HCT116 (cell line): Measurements from ENCODE around the gene NOTUM. TPM values are rescaled to one million over a fixed set of nuclear protein-coding genes. Genes with fewer than 3 reads are reported as not detected.

Experiments used
- ATAC-seq: fragments of 200-7000 bp; cut with Tn5 transposase; 2 replicates; pipeline ENCODE4 v1.9.1; 2020; ENCODE audit warnings: mild to moderate bottlenecking, moderate library complexity
- BruUV-seq: library from RNA; stranded (reverse); fragments of 400-500 nt; replicated peaks from 2 replicates; lab custom pipeline; 2021; lab: Mats Ljungman, UMichigan
- CTCF ChIA-PET: fragments of 300-600 bp; sonication (Branson Sonifier 250); formaldehyde crosslinking; loops from one replicate; lab custom pipeline; 2021; ENCODE audit warnings: antibody characterized with exemption; lab: Charles Lee
- POLR2A ChIA-PET: fragments of 300-600, 350-600 bp; sonication (Branson Sonifier 250); formaldehyde crosslinking; loops from one replicate; lab custom pipeline; 2021; ENCODE audit warnings: antibody characterized with exemption; lab: Charles Lee
- RAD21 ChIA-PET, 2 experiments: fragments of 300-600 bp; sonication (Branson Sonifier 250); formaldehyde crosslinking; loops; one replicate each; lab custom pipeline; 2023; ENCODE audit warnings: low total read pairs in 2 of 2; ENCODE audit not compliant: uncharacterized antibody in 2 of 2, unreplicated experiment in 2 of 2, low non-redundant PET in 1 of 2; lab: Charles Lee
- DNase-seq: peaks from one replicate; pipeline ENCODE4 v3.0.0-alpha.2; 2010; ENCODE audit warnings: low read depth, low spot score
- H2AFZ ChIP-seq: fragments of 200-600 bp; shearing (Covaris generic), sonication (generic); 2 replicates; pipeline ENCODE4 v1.6.1; 2017; ENCODE audit warnings: low read depth, mixed run types, mixed read lengths, antibody characterized with exemption, low read length; ENCODE audit not compliant: poor library complexity, severe bottlenecking
- H3K27ac ChIP-seq: 2 replicates; pipeline ENCODE4 v1.5.1; 2012; ENCODE audit warnings: low read depth, low read length
- H3K27me3 ChIP-seq: fragments of 200-600 bp; sonication (generic); 2 replicates; pipeline ENCODE4 v1.6.1; 2016; ENCODE audit warnings: mixed run types, low read length, mixed read lengths; ENCODE audit not compliant: insufficient read depth
- H3K36me3 ChIP-seq, 2 experiments: fragments of 200-500 bp in 1 of 2; fragments of 200-600 bp in 1 of 2; sonication (Bioruptor generic) in 1 of 2; sonication (generic) in 1 of 2; 2 replicates each; pipeline versions ENCODE4 v1.5.1 to v1.6.1; 2014 to 2016; ENCODE audit warnings: low read length in 2 of 2, inconsistent platforms in 1 of 2, mixed read lengths in 1 of 2, mixed run types in 1 of 2; ENCODE audit not compliant: insufficient read depth in 2 of 2, control insufficient read depth in 1 of 2
- H3K4me1 ChIP-seq, 2 experiments: fragments of 200-600 bp in 1 of 2; sonication (generic) in 1 of 2; 2 replicates each; pipeline versions ENCODE4 v1.5.1 to v1.6.1; 2012 to 2017; ENCODE audit warnings: low read length in 2 of 2, inconsistent platforms in 1 of 2, mild to moderate bottlenecking in 1 of 2, mixed read lengths in 1 of 2, mixed run types in 1 of 2, moderate library complexity in 1 of 2; ENCODE audit not compliant: insufficient read depth in 2 of 2, control insufficient read depth in 1 of 2
- H3K4me2 ChIP-seq: fragments of 200-600 bp; sonication (generic); 2 replicates; pipeline ENCODE4 v1.6.1; 2017; ENCODE audit warnings: mixed run types, low read length, mixed read lengths
- H3K4me3 ChIP-seq, 2 experiments: fragments of 200-600 bp in 1 of 2; sonication (generic) in 1 of 2; replicated peaks in 1 of 2; 2 replicates each; pipeline ENCODE4 v1.5.1; 2011 to 2016; ENCODE audit warnings: low read length in 2 of 2, control low read depth in 1 of 2, low read depth in 1 of 2, mild to moderate bottlenecking in 1 of 2, mixed read lengths in 1 of 2, mixed run types in 1 of 2
- H3K79me2 ChIP-seq: fragments of 200-600 bp; sonication (generic); 2 replicates; pipeline ENCODE4 v1.6.1; 2017; ENCODE audit warnings: mild to moderate bottlenecking, mixed run types, low read length, moderate library complexity, mixed read lengths; ENCODE audit not compliant: insufficient read depth
- H3K9ac ChIP-seq: fragments of 200-600 bp; sonication (generic); 2 replicates; pipeline ENCODE4 v1.6.1; 2016; ENCODE audit warnings: low read length, mixed read lengths
- H3K9me2 ChIP-seq: fragments of 200-600 bp; sonication (generic), shearing (Covaris generic); 2 replicates; pipeline ENCODE4 v1.6.1; 2017; ENCODE audit warnings: mixed run types, mild to moderate bottlenecking, moderate library complexity; ENCODE audit not compliant: insufficient read depth
- H3K9me3 ChIP-seq, 2 experiments: fragments of 200-500 bp in 1 of 2; fragments of 200-600 bp in 1 of 2; sonication (Bioruptor generic) in 1 of 2; sonication (generic) in 1 of 2; 2 replicates each; pipeline ENCODE4 v1.6.1; 2014 to 2017; ENCODE audit warnings: low read length in 2 of 2, mixed read lengths in 2 of 2, inconsistent platforms in 1 of 2, low read depth in 1 of 2, mild to moderate bottlenecking in 1 of 2, mixed run types in 1 of 2, moderate library complexity in 1 of 2; ENCODE audit not compliant: control insufficient read depth in 1 of 2, insufficient read depth in 1 of 2
- H4K20me1 ChIP-seq: fragments of 200-600 bp; sonication (generic), shearing (Covaris generic); 2 replicates; pipeline ENCODE4 v1.6.1; 2017; ENCODE audit warnings: mixed run types, mild to moderate bottlenecking, moderate library complexity; ENCODE audit not compliant: insufficient read depth
- CBX3 ChIP-seq: IDR thresholded peaks from 2 replicates; pipeline ENCODE4 v1.6.1; 2012; ENCODE audit warnings: low read depth
- EGR1 ChIP-seq: IDR thresholded peaks from 2 replicates; pipeline ENCODE4 v1.6.1; 2012; ENCODE audit warnings: low read depth
- ELF1 ChIP-seq: IDR thresholded peaks from 2 replicates; pipeline ENCODE4 v1.6.1; 2012; ENCODE audit warnings: low read depth, borderline replicate concordance
- EZH2phosphoT487 ChIP-seq: fragments of 200-600 bp; IDR thresholded peaks from 2 replicates; pipeline ENCODE4 v1.6.1; 2018; ENCODE audit warnings: antibody characterized with exemption, borderline replicate concordance
- POLR2A ChIP-seq: IDR thresholded peaks from 2 replicates; pipeline ENCODE4 v1.7.0; 2011; ENCODE audit warnings: borderline replicate concordance; ENCODE audit not compliant: insufficient read depth, insufficient read length; ENCODE audit errors: extremely low read depth
- RAD21 ChIP-seq: IDR thresholded peaks from 2 replicates; pipeline ENCODE4 v1.6.1; 2012; ENCODE audit warnings: low read depth, mild to moderate bottlenecking
- SP1 ChIP-seq: IDR thresholded peaks from 2 replicates; pipeline ENCODE4 v1.6.1; 2012; ENCODE audit warnings: low read depth
- TCF7L2 ChIP-seq: IDR thresholded peaks from 2 replicates; pipeline ENCODE4 v1.7.0; 2011; ENCODE audit warnings: borderline replicate concordance, inconsistent platforms; ENCODE audit not compliant: insufficient read depth, insufficient read length; ENCODE audit errors: extremely low read depth
- YY1 ChIP-seq: IDR thresholded peaks from 2 replicates; pipeline ENCODE4 v1.6.1; 2011; ENCODE audit warnings: low read length, low read depth, moderate library complexity, mild to moderate bottlenecking; ENCODE audit not compliant: insufficient replicate concordance; ENCODE audit errors: extremely low read depth
- ZNF274 ChIP-seq: fragments of 200-500 bp; sonication (Bioruptor generic); IDR thresholded peaks from 2 replicates; pipeline ENCODE4 v1.6.1; 2014; ENCODE audit warnings: mild to moderate bottlenecking, low read depth, low read length, inconsistent platforms
- intact Hi-C: fragments of 100-400 bp; cut with micrococcal nuclease; formaldehyde crosslinking; loops from 2 replicates; pipeline ENCODE4 v1.10.0; 2022
- total RNA-seq: library from RNA; stranded (reverse); gene quantifications from one replicate; pipeline ENCODE4 v1.2.1, GENCODE V29; 2021; ENCODE audit not compliant: unreplicated experiment
- TF ChIP-seq, protein P1 (sequence below), 3 experiments: fragments of 200-600 bp in 1 of 3; sonication (generic) in 1 of 3; IDR thresholded peaks in 2 of 3; conservative IDR thresholded peaks in 1 of 3; 2 replicates each; pipeline ENCODE4 v1.5.1; 2012 to 2017; ENCODE audit warnings: low read depth in 2 of 3, low read length in 2 of 3, antibody characterized with exemption in 1 of 3, borderline replicate concordance in 1 of 3, control low read depth in 1 of 3, mild to moderate bottlenecking in 1 of 3, mixed read lengths in 1 of 3, mixed run types in 1 of 3, moderate library complexity in 1 of 3; ENCODE audit not compliant: insufficient read depth in 1 of 3
- TF ChIP-seq, protein P2 (sequence below): IDR thresholded peaks from 2 replicates; pipeline ENCODE4 v1.6.1; 2012

Gene NOTUM
- total RNA-seq, 1 experiment from 2014 or later = 12.5 TPM

DNA sequence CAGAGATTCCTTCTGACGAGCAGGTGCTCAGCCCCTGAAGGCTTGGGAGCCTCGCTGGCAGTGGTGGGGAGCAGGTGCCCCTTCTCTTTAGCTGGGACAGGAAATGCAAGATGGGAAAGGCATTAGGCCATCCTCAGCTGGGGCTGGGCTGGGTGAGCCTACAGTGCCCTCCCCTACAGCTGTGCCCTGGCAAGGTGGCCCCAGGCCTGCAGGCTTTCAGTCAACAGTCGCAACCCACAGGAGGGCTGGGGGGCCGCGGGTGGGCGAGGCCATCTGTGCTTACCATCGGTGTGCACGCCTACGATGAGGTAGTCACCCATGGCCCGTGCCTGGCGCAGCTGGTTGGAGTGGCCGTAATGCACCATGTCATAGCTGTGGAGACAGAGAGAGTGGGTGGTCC, 51.8 kb downstream of the NOTUM start:
- CTCF ChIA-PET = no interaction called here
- no TSS peak for BruUV-seq
- H3K4me2 ChIP-seq = no peak overlapping the region
- no peak overlapping the region for H3K9ac ChIP-seq
- no peak overlapping the region for H2AFZ ChIP-seq
- peaks cover 8% of the 10 kb centered on the region; the same call in 1 of the 2 replicates for H3K79me2 ChIP-seq
- ATAC-seq = no peak
- intact Hi-C loops = no loop called here
- peaks cover 10 to 24% of the 10 kb centered on the region in 2 experiments for H3K36me3 ChIP-seq
- POLR2A ChIA-PET = no interaction called here
- no peak overlapping the region for H3K4me3 ChIP-seq
- DNase-seq = no peak
- no peaks in the 10 kb centered on the region for H3K27me3 ChIP-seq
- peaks cover 28 to 39% of the 10 kb centered on the region in 2 experiments for H3K4me1 ChIP-seq
- RAD21 ChIA-PET = no interaction called here
- H4K20me1 ChIP-seq = no peaks in the 10 kb centered on the region
- no peak overlapping the region; the same call in 1 of the 2 replicates for H3K27ac ChIP-seq
- no peak for TF ChIP-seq SP1
- no peak for TF ChIP-seq CBX3
- TF ChIP-seq, protein P1, sequence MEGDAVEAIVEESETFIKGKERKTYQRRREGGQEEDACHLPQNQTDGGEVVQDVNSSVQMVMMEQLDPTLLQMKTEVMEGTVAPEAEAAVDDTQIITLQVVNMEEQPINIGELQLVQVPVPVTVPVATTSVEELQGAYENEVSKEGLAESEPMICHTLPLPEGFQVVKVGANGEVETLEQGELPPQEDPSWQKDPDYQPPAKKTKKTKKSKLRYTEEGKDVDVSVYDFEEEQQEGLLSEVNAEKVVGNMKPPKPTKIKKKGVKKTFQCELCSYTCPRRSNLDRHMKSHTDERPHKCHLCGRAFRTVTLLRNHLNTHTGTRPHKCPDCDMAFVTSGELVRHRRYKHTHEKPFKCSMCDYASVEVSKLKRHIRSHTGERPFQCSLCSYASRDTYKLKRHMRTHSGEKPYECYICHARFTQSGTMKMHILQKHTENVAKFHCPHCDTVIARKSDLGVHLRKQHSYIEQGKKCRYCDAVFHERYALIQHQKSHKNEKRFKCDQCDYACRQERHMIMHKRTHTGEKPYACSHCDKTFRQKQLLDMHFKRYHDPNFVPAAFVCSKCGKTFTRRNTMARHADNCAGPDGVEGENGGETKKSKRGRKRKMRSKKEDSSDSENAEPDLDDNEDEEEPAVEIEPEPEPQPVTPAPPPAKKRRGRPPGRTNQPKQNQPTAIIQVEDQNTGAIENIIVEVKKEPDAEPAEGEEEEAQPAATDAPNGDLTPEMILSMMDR (IDR thresholded peaks at IDR 0.05 in 2 of 3, conservative IDR thresholded peaks at IDR 0.05 in 1 of 3; ENCODE audit: borderline replicate concordance in 1 of 3, insufficient read depth in 1 of 3, low read depth in 2 of 3, low read length in 2 of 3) = no peak
- no peak for TF ChIP-seq TCF7L2
- TF ChIP-seq EZH2phosphoT487 = no peak
- H3K9me3 ChIP-seq = no peaks in the 10 kb centered on the region
- H3K9me2 ChIP-seq = no peaks in the 10 kb centered on the region

DNA sequence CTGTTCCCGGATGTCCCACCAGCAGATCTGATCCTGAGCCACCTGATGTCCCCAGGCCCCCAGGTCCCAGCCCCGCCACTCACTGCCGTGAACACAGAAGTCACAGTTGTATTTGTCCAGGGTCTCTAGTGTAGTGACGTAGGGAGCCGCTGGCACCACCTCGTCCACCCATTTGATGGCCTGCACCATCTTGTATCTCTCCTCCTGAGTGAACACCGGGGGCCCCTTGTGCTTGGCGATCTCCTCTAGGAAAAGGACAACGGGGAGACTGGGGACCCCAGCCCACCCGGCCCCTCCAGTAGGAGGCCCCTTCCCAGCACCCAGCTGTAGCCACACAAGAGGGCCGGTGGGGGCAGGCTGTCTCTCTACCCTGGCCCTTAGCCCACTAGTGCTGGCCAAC, 52.2 kb downstream of the NOTUM start:
- DNase-seq = no peak
- no peak overlapping the region for H3K9ac ChIP-seq
- H3K27ac ChIP-seq = no peak overlapping the region; the same call in 1 of the 2 replicates
- H2AFZ ChIP-seq = no peak overlapping the region
- no peak overlapping the region for H3K4me3 ChIP-seq
- H4K20me1 ChIP-seq = no peaks in the 10 kb centered on the region
- no peaks in the 10 kb centered on the region for H3K9me2 ChIP-seq
- peaks cover 28 to 36% of the 10 kb centered on the region in 2 experiments for H3K4me1 ChIP-seq
- TF ChIP-seq POLR2A (no peak), YY1 (no peak), ZNF274 (no peak), CBX3 (no peak), ELF1 (no peak), EGR1 (no peak), RAD21 (no peak)
- TF ChIP-seq, protein P2, sequence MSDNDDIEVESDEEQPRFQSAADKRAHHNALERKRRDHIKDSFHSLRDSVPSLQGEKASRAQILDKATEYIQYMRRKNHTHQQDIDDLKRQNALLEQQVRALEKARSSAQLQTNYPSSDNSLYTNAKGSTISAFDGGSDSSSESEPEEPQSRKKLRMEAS = no peak
- TF ChIP-seq, protein P1 (IDR thresholded peaks at IDR 0.05 in 2 of 3, conservative IDR thresholded peaks at IDR 0.05 in 1 of 3; ENCODE audit: borderline replicate concordance in 1 of 3, insufficient read depth in 1 of 3, low read depth in 2 of 3, low read length in 2 of 3) = no peak
- RAD21 ChIA-PET = no interaction called here
- ATAC-seq = no peak
- POLR2A ChIA-PET = no interaction called here
- CTCF ChIA-PET = no interaction called here
- peaks cover 8% of the 10 kb centered on the region; the same call in 1 of the 2 replicates for H3K79me2 ChIP-seq
- BruUV-seq = no TSS peak
- intact Hi-C loops = no loop called here
- peaks cover 6 to 21% of the 10 kb centered on the region in 2 experiments for H3K36me3 ChIP-seq
- no peaks in the 10 kb centered on the region for H3K9me3 ChIP-seq
- no peaks in the 10 kb centered on the region for H3K27me3 ChIP-seq
- no peak overlapping the region for H3K4me2 ChIP-seq
